Measurements from ENCODE around the gene KIF18B. TPM values are rescaled to one million over a fixed set of nuclear protein-coding genes. Genes with fewer than 3 reads are reported as not detected.

KIF18B gene
- total RNA-seq, 4 donors from 2014 or later = 0.08 to 0.35 (median 0.27) TPM; not detected in 1

DNA sequence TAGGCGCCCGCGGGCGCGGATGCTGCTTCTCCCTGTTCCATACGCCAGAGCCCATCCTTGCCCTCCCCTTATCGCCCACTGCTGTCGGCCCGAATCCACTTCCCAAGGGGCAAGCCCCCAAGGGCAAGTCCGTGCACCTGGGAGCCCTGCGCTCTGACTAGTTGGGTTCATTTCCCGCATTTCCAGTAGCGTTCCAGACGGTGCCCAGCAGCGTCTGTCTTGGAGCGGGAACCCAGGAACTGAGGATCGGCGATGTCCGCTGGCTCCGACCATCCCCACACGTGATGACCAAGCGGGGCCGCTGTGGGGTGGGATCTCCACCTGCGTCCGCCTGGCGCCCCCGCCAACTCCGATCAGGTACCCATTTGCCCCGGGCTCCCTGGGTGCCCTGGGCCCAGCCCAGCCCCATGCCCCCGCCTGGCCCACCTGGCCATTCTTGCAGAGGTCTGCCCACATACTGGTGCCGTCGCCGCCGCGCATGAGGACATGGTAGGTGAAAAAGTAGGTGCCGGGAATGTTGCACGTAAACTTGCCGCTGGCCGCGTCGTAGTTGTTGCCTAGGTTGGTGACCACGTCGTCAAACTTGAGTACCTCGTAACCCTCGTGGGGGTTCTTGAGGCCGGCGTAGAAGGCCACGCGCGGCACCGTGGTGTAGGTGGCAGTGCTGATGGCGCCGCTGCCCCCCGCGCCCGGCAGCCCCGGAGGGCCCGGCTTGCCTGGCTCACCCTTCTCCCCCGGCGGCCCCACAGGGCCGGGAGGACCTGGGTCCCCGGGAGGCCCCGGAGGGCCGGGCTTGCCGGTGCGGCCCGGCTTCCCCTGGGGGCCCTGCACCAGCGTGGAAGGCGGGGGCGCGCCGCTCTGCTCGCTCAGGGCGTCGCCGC is 19.7 kb upstream of the KIF18B start:
- H3K4me1 ChIP-seq = peaks cover 0 to 50% (median 22%) of the 10 kb centered on the region in 3 donors
- no peak for ATAC-seq
- no peaks in the 10 kb centered on the region for H3K36me3 ChIP-seq
- TF ChIP-seq, protein P1, sequence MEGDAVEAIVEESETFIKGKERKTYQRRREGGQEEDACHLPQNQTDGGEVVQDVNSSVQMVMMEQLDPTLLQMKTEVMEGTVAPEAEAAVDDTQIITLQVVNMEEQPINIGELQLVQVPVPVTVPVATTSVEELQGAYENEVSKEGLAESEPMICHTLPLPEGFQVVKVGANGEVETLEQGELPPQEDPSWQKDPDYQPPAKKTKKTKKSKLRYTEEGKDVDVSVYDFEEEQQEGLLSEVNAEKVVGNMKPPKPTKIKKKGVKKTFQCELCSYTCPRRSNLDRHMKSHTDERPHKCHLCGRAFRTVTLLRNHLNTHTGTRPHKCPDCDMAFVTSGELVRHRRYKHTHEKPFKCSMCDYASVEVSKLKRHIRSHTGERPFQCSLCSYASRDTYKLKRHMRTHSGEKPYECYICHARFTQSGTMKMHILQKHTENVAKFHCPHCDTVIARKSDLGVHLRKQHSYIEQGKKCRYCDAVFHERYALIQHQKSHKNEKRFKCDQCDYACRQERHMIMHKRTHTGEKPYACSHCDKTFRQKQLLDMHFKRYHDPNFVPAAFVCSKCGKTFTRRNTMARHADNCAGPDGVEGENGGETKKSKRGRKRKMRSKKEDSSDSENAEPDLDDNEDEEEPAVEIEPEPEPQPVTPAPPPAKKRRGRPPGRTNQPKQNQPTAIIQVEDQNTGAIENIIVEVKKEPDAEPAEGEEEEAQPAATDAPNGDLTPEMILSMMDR (IDR thresholded peaks at IDR 0.05) = no peak
- TF ChIP-seq EP300 (IDR thresholded peaks at IDR 0.05) (no peak), POLR2A (IDR thresholded peaks at IDR 0.05) (no peak), POLR2AphosphoS5 (IDR thresholded peaks at IDR 0.05) (no peak)
- H3K27me3 ChIP-seq = peaks cover 43% of the 10 kb centered on the region
- peak overlapping the region in 1 of 2 donors; percentile 55 for H3K4me3 ChIP-seq
- H3K9me3 ChIP-seq = no peaks in the 10 kb centered on the region
- H3K27ac ChIP-seq = no peak overlapping the region
- WGBS, 2 donors (ENCODE audit: low coverage in 1 of 2) = 0% methylated on average over 12 of the region's 76 CpGs; no CpG with 5 or more reads in 1 of the 2 donors

DNA sequence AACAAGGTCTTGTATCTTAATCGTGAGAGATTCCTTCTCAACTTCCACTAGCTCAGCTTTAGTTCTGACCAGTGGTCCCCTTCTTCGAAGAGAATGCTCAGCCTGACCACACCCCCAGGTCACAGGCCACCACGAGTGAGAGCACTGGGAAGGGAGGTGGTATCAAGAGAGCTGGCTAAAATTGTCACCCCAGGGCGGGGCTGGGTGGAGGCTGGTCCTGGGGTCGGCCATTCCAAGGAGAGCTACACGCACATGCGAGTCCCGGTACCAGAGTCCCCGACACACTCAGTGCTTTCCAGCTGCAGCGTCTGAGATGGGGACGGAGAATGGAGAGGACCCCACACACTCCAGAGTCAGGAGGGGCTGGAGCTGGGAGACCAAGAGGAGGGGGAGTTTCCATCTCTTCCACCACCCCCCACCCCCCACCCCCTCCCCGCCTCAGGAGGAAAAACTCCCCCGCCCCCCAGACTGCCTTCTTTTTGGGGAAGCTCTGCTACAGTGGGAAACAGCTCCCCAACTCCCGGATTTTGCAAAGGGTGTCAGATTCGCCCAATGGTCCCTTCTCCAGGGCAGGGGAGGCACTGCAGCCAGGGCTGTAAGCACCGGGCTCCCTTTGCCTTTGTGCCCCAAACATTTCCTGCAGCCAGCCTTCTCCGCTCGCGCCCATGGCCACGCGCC is 18.9 kb upstream of the KIF18B start:
- H3K27me3 ChIP-seq = peaks cover 43% of the 10 kb centered on the region
- peak overlapping the region in 1 of 2 donors; percentile 55 for H3K4me3 ChIP-seq
- no peaks in the 10 kb centered on the region for H3K9me3 ChIP-seq
- H3K4me1 ChIP-seq = peaks cover 0 to 50% (median 22%) of the 10 kb centered on the region in 3 donors
- ATAC-seq = no peak
- 10 to 27% methylated on average over 2 of the region's 21 CpGs for WGBS, 2 donors (ENCODE audit: low coverage in 1 of 2)
- H3K27ac ChIP-seq = no peak overlapping the region
- H3K36me3 ChIP-seq = no peaks in the 10 kb centered on the region
- TF ChIP-seq POLR2AphosphoS5 (IDR thresholded peaks at IDR 0.05) (no peak), EP300 (IDR thresholded peaks at IDR 0.05) (no peak), POLR2A (IDR thresholded peaks at IDR 0.05) (no peak)
- TF ChIP-seq, protein P1 (IDR thresholded peaks at IDR 0.05) = no peak

DNA sequence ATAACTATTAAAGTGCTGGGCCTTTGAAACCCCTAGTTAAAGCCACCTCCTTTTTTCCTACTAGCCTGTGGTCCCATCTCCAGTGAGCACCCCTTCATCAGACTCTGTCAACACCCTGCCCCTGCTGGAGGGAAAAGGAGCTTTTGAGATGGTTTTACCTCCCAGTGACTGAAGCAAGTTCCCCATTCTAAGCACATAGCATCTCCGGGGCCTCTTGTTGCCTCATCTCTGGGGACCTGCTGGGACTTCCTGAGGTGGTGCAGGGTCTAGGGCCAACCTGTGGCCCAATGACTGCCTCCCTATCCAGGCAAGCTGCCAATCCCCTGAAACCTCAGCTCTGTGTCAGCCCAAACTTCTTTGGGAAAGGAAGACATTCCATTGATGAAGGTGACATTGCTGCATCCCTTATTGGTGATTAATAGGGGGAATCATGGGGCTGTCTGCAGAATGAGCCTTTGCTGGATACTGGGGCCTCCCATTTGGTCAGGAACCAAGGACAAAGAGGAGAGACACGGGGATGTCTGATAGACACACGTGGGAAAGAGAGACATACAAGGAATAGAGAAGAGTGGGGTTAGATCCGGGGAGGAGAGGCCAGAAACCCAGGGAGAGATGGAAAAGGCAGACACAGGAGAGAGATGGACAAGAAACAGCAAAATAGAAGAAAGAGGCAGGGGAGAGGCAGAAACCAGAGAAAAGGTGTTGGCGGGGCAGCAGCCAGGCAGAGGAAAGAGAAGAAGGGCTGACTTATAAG is 18.1 kb upstream of the KIF18B start:
- H3K27me3 ChIP-seq = peaks cover 46% of the 10 kb centered on the region
- TF ChIP-seq, protein P1 (IDR thresholded peaks at IDR 0.05) = no peak
- no peak for TF ChIP-seq EP300 (IDR thresholded peaks at IDR 0.05)
- WGBS, 2 donors (ENCODE audit: low coverage in 1 of 2) = 77 to 100% methylated on average over 1 to 4 of the region's 5 CpGs
- H3K4me1 ChIP-seq = peaks cover 0 to 45% (median 22%) of the 10 kb centered on the region in 3 donors
- H3K36me3 ChIP-seq = no peaks in the 10 kb centered on the region
- H3K9me3 ChIP-seq = no peaks in the 10 kb centered on the region
- no peak overlapping the region for H3K27ac ChIP-seq
- no peak overlapping the region for H3K4me3 ChIP-seq
- ATAC-seq = no peak

DNA sequence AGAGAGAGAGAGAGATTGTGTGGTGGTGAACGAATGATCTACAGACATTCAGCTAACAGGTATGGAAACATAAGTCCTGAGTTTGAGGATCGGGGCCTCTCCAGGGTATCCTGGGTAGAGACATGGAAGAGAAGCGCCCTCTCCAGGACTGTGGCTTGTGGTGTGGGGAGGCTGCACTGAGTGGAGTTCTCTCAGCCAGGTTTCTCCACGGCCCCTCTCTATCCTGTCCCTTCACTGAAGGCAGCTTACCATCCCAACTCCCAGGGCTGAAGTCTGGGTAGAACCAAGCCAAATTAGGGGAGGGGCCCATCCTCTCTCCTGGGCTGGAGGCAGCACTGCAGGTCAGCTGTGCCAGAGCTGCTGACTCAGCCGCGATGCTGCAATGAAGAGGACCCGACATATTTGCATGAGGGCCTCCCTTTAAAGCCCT is 14.4 kb upstream of the KIF18B start:
- 65 to 100% methylated on average over 1 to 6 of the region's 7 CpGs for WGBS, 2 donors (ENCODE audit: low coverage in 1 of 2)
- H3K27me3 ChIP-seq = peaks cover 54% of the 10 kb centered on the region
- H3K27ac ChIP-seq = no peak overlapping the region
- ATAC-seq = no peak
- H3K4me1 ChIP-seq = peaks cover 0 to 20% (median 7%) of the 10 kb centered on the region in 3 donors
- TF ChIP-seq POLR2AphosphoS5 (IDR thresholded peaks at IDR 0.05) = no peak
- TF ChIP-seq, protein P1 (IDR thresholded peaks at IDR 0.05) = no peak
- TF ChIP-seq EP300 (IDR thresholded peaks at IDR 0.05) = no peak
- no peak for TF ChIP-seq POLR2A (IDR thresholded peaks at IDR 0.05)
- H3K4me3 ChIP-seq = no peak overlapping the region
- H3K36me3 ChIP-seq = no peaks in the 10 kb centered on the region
- H3K9me3 ChIP-seq = no peaks in the 10 kb centered on the region
